HG03280 (cell line): Measurements from ENCODE around the gene HMGB4.

Experiments used
- ATAC-seq: cut with Tn5 transposase; IDR thresholded peaks from one replicate; pipeline ENCODE4 v1.9.1; 2021; ENCODE audit warnings: mild to moderate bottlenecking, moderate library complexity; ENCODE audit not compliant: unreplicated experiment

HMGB4 gene, protein sequence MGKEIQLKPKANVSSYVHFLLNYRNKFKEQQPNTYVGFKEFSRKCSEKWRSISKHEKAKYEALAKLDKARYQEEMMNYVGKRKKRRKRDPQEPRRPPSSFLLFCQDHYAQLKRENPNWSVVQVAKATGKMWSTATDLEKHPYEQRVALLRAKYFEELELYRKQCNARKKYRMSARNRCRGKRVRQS

DNA sequence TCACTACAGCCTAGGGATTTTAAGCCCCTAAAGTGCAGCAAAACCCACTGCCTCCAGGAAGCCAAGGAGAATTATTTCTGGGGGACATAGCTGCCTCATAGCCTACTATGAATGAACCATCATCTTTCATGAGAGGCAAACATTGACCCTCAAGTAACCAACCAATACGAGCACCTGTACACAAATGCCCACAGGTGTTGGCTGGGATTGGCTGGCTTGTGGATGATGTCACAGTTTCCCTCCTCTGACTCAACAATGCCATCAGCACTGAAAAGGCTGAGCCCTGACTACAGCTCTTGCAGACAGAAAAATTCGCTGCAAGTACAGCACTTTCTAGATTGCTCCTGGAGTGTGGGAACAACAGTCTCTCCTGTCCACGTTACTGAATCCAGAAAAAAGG lies at the start of gene HMGB4:
Gene HMGB4, plus strand, starts transcription at position 301 of the 400 bp plus-strand sequence. CDS start 113 bp downstream, outside the sequence.
- no peak for ATAC-seq

DNA sequence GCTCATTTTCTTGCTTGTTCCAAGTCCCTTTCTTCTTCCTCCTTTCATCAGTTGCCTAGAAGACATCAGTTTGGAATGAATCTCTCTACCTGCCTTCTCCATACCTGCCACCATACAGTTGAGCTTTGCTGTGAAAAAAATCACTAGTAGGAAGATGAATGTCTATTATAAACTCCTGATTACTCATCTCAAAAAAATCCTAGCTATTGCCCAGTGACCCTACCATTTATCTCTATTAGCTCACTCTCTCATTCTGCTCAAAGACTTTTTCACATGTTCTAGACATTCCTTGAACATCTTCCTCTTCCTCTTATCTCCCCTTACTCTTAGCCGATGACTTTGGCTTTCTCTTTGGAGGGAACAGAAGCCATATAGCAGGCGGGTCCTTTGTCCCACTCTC lies 49.7 kb upstream of the HMGB4 start:
- no peak for ATAC-seq

DNA sequence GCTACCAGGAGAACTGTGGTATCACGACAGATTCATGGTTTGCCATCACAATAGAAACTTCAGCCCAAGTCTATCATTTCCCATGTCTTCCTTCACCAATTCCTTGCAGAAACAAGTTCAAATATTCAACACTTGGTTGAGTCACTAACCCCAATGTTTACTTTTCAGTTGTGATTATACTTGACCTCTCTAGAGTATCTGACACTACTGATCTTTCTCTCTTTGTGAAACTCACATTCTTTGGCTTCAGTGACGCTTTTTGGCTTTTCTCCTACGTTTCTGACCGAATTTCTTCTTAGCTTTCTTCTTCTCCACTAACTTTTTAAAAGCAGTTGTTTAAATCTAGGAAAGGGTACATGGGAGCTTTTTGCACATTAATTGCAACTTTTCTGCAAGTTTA lies 48.8 kb upstream of the HMGB4 start:
- no peak for ATAC-seq

DNA sequence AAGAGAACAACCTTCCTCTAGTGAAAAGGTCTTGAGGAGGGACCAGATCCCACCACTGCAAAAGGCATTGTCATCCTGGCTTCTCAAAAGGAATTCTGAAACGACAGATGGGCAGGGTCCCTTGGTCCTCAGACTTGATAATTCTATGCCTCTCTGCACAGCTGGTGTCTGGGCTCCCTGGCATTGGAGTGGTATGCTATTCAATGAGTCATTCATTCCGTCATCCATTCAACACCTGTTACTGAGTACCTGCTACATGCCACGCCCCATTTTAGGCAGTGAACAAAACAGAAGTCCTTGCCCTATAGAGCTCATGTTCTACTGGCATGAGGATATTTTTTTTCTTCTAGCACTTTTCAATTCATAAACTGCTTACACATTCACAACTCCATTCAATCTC lies 45.8 kb upstream of the HMGB4 start:
- no peak for ATAC-seq

DNA sequence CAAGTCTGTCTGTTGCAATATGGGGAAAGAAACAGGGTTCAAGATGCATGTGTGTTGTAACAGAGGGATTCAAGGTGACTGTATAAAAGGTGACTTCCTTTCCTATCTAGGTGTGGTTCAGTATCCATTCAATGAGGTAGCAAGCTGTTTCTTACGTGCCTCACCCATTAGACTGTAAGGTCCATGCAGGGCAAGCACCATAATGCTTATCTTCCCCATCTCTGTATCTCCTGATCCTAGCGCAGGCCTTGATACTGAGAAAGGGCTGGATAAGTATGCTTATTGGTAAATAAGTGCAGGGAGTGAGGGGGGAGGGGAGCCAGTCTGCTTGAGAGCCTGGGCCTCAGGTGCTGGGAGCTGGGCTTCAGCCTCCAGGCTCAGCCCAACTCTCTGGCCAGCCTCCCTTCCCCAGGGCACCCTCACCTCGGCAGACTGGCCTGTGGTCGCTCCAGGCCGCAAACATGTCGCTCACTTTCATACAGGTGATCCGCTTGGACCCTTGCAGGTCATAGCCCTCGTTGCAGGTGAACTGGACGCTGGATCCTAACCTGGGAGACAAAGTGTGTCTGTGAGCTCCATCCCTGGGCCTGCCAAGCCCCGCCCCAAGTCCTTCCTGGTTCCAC lies 44.5 kb upstream of the HMGB4 start:
- ATAC-seq: no peak

DNA sequence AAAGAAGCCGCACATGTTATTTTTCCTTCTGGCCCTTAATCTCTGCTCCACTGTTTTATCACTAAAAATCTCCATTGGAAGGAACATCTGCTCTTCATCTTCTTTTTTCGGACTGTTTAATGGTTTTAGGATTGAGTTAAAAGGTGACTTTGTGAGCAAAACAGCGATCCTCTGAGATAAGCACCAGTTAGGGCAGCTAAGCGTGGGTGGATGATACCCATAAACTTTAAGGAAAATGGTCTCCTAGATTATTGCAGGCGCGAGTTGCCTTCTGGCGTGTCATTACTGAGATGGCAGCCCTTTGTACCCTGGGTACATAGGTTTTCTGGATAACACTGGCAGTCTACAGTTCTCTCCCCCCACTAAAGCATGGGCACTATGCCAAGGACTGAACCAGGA lies 44.0 kb upstream of the HMGB4 start:
- ATAC-seq: no peak

DNA sequence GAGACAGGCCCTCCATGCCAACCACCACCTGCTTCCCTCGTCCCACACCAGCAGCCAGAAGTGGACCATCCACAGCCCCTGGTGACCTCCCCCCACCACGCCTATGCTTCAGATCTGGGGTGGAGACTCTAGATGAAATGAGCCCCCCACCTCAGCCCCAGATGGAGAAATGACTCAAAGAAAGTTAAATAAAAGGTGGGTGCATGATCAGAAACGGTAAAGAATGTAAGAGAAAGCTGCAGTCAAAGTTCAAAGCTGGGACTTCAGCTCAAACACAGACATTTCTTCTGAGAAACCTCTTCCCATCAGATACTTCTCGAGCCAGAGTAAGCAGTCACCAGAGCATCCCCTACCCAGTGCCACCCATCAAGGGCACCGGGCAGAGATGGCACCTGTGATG lies 43.1 kb upstream of the HMGB4 start:
- ATAC-seq: no peak

DNA sequence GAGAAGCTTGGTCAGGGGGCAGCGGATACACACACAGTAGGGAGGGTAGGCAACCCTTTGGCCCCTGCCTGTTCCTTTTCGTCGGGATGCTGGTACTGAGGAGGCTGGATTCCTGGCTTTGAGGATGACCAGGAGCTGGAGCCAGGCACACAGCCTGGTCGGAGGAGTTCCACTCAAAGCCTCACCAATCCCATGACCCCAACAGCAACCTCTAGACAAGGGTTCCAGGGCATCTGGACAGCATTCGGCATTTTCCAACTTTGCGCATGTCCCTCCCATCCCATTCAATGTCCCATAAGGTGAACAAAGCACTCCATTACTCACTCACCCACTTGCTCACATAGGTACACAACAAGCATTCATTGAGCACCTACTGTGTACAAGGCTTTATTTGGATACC lies 42.6 kb upstream of the HMGB4 start:
- ATAC-seq: no peak

DNA sequence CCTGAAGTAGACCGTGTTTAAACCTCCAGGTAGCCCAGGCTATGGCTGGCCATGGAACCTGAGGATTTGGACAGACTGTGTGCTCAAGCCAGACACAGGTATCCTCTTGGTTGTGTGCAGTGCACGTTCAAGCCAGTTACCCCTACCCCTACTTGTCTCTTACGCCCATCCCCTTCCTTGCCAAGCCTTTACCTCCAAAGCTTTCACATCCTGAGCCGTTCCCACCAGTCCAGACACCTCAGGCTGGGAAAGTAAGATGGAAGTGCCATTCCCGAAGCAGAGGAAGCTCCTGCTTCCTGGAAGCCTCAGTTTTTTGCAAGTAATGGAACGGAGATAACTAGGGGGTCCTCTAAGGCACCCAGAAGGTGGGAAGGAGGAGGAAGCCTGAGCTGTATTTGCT lies 41.5 kb upstream of the HMGB4 start:
- no peak for ATAC-seq

DNA sequence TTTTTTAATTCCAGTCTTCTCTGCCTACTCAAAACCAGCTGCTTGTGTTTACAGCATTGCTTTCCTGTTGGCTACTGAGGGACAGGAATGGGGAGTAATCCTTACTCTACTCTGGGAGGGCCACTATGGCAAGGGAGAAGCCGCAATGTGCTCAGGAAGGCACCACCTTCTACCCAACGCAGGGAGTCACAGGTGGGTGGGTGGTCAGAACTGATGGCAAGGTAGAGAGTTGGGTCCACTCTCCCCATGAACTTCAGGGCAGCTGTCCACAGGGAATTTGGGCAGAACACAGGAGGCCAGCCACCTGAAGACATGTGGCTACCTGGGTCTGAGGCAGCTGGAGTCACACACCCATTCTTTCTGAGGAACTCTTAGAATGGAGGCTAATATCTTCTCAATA lies 40.5 kb upstream of the HMGB4 start:
- ATAC-seq: no peak

DNA sequence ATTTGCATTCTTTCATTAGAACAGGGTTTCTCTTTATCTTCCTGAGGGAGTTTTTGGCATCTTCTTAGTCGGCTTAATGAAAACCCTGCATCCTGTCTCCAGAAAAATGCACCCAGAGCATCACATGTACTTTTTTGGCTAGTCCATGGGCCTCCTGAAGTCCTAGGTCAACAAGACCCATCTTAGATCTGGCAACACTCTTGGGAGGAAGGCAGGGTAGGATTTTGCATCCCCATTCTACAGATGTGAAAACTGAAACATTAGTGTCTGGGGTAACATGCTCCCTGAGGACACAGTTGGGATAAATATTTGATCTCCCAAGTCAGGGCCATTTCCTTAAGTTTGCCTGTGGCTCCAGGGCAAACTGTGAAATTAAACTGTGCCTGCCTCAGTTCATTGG lies 40.0 kb upstream of the HMGB4 start:
- no peak for ATAC-seq

DNA sequence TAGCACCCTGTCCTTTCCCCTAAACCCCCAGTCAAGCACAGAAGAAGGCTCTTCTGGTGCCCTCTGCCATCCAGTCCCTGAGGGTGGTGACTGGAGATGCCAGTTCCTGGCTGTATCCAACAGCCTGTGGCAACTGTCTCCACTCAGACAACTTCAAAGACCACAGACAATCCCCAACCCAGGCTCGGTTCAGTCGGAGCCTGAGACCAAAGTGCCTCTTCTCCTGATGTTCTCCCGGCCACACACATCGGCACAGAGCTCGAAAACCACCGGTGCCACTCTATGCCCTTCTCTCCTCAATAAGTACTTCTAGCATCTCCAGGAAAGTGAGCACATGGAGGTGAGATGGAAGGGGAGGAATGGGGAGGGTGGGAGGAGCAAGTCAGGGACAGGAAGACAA lies 39.6 kb upstream of the HMGB4 start:
- ATAC-seq: no peak

DNA sequence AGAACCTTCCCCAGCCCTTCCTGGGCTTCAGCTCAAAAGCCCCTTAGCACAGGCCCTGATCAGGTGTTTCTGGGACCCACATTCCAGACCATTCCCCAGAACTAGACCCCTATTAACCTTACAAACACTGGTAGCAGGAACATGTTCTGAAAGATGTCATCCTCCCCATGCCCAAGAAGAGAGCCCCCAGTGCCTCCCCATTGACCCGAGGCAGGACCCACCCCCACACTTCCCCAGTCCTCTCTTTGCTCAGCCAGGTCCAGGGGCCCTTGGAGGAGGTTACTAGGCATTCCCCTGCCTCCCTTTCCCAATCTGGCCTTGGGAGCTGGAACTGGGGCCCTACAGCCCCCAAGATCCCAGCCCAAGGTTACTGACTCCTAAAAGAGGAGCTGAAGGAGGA lies 38.9 kb upstream of the HMGB4 start:
- ATAC-seq: no peak

DNA sequence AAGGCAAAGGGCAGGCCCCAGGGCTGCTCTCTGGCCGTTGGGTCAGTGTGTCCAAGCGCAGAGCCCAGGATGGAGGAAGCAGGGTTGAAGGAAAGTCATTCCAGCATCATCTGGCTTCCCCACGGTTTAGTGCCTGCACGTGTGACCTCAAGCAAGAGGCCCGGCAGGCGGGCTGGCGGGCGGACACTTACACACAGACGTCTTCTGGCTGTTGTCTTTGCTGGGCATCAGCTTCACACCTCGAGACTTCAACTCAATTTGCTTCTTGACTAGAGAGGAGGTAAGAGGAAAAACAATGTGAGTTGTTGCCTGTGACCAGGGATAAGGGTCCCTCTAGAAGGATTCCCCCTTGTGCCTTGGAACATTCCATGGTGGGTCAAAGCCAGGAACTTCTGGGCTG lies 38.4 kb upstream of the HMGB4 start:
- ATAC-seq: no peak

DNA sequence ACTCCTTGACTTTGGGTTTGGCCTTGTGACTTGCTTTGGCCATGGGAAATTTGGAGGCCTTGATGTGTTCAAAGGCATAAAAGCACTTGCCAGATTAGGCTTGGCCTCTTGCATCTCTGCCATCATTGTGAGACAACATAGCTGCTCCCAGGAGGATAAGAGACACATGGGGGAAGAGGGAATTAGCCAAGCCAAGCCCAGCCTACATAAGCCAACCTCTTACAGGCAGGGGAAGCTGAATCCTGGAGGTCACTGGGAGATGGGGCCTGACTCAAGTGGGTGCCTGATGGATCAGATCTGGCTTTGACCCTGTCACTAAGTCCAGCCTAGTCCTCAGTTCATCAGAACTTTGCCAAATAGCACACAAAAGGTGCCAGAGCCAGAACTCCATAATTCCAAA lies 37.6 kb upstream of the HMGB4 start:
- ATAC-seq: no peak

DNA sequence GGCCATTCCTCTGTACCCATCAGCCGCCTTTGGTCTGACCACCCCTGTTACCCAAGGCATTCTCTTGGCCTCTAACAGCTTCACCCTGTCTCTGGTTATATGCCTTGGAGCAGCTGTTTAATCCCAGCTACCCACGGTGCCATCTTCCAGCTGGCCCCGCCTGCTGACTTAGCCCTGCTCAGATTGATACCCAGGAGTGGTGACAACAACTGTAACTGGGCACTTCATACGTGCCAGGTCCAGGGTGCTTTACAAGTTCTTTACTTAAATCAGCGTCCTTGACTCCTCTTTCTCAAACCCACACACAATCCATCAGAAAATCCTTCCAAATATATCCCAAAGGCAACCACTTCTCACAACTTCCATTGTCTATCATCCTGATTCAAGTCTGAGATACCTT lies 37.2 kb upstream of the HMGB4 start:
- no peak for ATAC-seq

DNA sequence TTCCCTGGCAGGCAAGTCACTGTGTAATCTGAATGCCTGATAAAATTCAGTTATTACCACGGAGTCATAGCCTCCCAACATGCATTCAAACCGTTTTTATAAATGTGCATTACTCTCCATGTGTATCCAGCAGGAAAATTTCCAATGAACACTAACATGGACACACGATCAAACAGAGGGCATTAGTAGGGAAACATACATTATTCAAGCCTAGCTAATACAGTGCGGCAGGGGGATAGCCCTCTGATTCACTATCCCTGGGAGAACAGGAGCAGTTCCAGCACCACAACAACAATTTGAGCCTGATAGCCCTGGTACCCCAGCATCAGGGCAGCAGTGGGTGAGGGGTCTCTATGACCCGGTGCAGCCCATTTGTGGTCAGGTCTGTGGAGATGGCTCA lies 35.8 kb upstream of the HMGB4 start:
- ATAC-seq: no peak

DNA sequence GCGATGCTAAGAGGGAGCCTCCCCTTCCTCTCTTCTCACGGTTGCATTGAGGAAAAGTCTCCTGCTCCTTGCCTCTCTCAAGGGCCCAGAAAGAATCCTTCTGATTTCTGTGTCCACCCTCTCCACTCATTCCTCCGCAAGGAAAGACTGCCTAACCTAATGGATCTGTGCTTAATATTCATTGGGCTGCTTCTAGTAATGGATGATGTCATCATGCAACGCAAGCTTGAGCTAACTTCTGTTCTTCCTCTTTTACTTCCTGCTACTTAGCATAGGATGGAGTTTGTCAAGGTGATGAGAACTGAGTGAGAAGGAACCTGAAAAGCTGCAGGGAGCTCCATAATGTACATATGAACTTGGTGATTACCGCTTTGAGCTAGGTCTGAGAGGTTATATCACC lies 35.2 kb upstream of the HMGB4 start:
- no peak for ATAC-seq

DNA sequence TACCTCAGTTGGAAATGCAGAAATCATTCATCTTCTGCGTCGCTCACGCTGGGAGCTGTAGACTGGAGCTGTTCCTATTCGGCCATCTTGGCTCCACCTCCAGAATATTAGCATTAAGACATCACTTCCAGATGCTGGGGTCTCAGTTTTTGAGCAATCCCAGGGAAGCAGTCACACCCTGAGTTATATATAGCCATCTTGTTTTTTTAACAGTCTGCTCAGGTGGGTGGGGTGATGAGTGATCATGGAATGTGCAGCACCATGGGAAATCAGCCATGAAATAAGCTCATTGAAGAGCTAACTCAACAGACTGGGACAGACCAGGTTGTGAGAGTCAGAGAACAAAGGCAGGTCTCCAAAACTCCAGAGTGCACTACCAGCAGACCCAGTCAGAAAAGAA lies 27.0 kb upstream of the HMGB4 start:
- no peak for ATAC-seq

DNA sequence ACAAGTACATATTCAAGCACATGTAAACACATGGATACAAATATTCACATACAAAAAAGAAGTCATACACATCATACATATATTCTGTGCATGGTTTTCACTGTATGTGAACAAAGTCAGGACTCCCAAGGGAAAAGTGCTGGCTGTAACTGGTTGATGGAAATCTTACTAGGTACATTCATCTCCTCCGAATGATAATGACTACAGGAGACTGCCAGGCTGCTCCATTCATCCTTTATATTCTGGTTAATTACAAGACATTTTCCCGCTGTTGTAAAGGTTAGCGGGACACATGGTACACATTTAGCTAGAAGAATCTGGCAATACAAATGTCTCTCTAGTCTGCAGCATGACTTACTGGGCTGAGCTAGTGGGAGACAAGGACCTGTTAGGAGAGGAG lies 26.2 kb upstream of the HMGB4 start:
- ATAC-seq: no peak

DNA sequence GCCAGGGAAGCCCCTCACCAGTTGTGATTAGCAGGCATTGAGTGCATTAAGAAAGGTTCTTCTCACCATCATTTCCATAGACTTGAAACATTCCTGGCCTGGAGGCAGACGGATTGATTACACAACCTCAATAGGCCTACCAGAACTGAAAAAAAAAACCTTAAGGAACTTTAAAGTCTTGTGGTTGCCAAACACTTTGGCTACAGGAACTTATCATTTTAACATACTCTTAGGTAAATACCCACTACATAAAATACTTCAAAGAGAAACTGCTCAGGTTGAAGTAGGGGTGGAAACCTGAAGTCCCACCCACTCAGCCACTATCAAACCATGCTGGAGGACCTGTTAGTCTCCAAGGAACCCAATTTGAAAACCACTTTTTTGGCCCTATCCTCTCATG lies 22.4 kb upstream of the HMGB4 start:
- no peak for ATAC-seq

DNA sequence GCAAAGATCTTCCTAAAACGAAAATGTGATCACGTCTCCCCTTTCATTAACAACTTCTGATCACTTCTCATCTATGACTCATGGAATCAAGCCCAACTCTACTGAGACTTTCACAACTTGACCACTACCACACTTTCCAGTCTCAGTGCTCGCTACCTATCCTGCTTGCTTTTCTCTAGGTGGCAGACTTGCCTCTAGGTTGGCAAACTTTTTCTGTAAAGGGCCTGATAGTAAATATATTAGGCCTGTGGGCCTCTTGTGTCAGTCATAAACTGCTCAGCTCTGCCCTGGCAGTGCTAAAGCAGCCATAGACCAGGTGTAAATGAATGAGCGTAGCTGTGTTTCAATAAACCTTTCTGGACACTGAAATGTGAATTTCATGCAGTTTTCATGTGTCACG lies 21.5 kb upstream of the HMGB4 start:
- no peak for ATAC-seq

DNA sequence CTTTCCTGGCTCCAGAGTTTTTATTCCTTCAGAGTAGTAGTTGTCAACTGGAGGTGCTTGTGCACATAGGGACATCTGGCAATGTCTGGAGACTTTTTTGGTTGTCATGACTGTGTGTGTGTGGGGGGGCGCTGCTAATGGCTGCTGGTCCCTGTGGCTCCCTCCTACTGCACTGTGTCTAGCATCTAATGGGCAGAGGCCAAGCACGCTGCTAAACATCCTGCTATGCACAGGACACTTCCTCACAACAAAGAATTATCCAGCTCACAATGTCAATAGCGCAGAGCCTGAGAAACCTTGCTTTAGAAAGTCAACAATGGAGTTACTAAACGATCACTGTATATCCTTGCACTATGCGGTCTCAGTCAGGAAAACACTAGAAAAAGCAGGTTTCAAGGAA lies 19.7 kb upstream of the HMGB4 start:
- ATAC-seq: no peak
